Fibroblast of pulmonary artery (primary cell): ENCODE measurements around the gene TUT1.
A peak's percentile ranks its signal among the peaks of the same experiment; 100 is the strongest.

Experiments used
- DNase-seq: peaks from one replicate; pipeline ENCODE4 v3.0.0-alpha.2; 2010; ENCODE audit warnings: low read depth
- H3K4me3 ChIP-seq: replicated peaks from 2 replicates; pipeline ENCODE4 v1.5.1; 2011; ENCODE audit warnings: low read depth, mild to moderate bottlenecking, control low read depth, low read length, moderate library complexity
- TF ChIP-seq, protein P1 (sequence below): IDR thresholded peaks from 2 replicates; pipeline ENCODE4 v1.5.1; 2011; ENCODE audit warnings: mild to moderate bottlenecking, control low read depth, low read length, inconsistent platforms; ENCODE audit errors: missing control alignments

The TUT1 gene

GRCh38 chr11:62542111-62542745 is 49.1 kb downstream of the TUT1 start:
- TF ChIP-seq, protein P1, sequence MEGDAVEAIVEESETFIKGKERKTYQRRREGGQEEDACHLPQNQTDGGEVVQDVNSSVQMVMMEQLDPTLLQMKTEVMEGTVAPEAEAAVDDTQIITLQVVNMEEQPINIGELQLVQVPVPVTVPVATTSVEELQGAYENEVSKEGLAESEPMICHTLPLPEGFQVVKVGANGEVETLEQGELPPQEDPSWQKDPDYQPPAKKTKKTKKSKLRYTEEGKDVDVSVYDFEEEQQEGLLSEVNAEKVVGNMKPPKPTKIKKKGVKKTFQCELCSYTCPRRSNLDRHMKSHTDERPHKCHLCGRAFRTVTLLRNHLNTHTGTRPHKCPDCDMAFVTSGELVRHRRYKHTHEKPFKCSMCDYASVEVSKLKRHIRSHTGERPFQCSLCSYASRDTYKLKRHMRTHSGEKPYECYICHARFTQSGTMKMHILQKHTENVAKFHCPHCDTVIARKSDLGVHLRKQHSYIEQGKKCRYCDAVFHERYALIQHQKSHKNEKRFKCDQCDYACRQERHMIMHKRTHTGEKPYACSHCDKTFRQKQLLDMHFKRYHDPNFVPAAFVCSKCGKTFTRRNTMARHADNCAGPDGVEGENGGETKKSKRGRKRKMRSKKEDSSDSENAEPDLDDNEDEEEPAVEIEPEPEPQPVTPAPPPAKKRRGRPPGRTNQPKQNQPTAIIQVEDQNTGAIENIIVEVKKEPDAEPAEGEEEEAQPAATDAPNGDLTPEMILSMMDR, result no peak
- peak overlapping the region; percentile 73 for H3K4me3 ChIP-seq
- DNase-seq, result no peak

GRCh38 chr11:62540804-62541701 is 50.3 kb downstream of the TUT1 start:
- TF ChIP-seq, protein P1, result no peak
- H3K4me3 ChIP-seq, result peak overlapping the region; percentile 2
- no peak for DNase-seq

- peak; percentile 90 for DNase-seq
- no peak overlapping the region for H3K4me3 ChIP-seq
- TF ChIP-seq, protein P1, result no peak
These were observed 51.9 kb downstream of the TUT1 start for GRCh38 chr11:62539238-62539925.

GRCh38 chr11:62538470-62539237 is 52.7 kb downstream of the TUT1 start:
- TF ChIP-seq, protein P1, result no peak
- no peak for DNase-seq

DNA sequence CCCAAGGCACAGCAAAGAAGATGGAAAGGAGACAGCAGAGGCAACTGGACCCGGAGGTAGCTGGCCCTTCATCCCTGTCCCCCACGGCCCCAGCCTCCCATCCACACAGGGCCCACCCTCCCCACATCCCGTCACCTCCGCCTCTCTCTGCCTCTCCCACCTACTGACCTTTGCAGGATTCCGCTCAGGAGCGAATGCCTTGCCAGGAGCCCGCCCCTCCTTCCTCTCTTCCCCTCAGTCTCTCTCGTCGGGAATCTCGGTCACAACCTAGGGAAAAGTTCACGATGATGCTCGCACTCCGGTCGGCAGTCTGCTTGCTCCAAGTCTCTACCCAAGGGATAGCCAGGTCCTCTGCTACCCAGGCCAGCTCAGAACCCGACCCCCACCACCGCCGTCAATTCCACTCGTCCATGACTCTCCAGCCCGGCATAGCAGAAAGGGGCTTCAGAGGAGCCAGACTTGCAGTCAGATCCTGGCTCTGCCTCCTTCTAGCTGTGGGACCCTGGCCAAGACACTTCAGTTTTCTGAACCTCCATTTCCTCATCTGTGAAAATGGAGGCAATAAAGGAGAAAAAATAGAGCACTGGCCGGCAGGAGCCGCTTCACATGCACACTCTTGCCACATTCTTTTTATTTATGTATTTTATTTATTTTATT is 54.9 kb downstream of the TUT1 start:
- DNase-seq, result no peak
- H3K4me3 ChIP-seq, result no peak overlapping the region
- TF ChIP-seq, protein P1, result no peak

More at GRCh38 chr11:62538470-62539237, 52.7 kb downstream of the TUT1 start:
- H3K4me3 ChIP-seq, result peak overlapping the region; percentile 10

GRCh38 chr11:62535802-62536201 is 55.5 kb downstream of the TUT1 start:
- H3K4me3 ChIP-seq, result no peak overlapping the region
- DNase-seq, result no peak
- TF ChIP-seq, protein P1, result no peak
